SU-DHL-6 (cell line): ENCODE results near the gene EPHB6.

ENCODE experiments used
- H2AFZ ChIP-seq: fragments of 200-600 bp; sonication (generic); 2 replicates; pipeline ENCODE4 v1.6.1; 2014; ENCODE audit warnings: low read depth, mild to moderate bottlenecking, moderate library complexity, mixed read lengths, antibody characterized with exemption, low read length; ENCODE audit not compliant: severe bottlenecking
- H3F3A ChIP-seq: fragments of 200-600 bp; shearing (Covaris generic); 2 replicates; pipeline ENCODE4 v1.6.0; 2016; ENCODE audit warnings: antibody characterized with exemption, mild to moderate bottlenecking; ENCODE audit not compliant: insufficient read depth
- H3K27ac ChIP-seq: fragments of 200-600 bp; sonication (generic); 2 replicates; pipeline ENCODE4 v1.5.1; 2016; ENCODE audit warnings: low read depth, mild to moderate bottlenecking, low read length, moderate library complexity, mixed read lengths
- H3K27me3 ChIP-seq: fragments of 200-600 bp; sonication (generic), shearing (Covaris generic); 2 replicates; pipeline ENCODE4 v1.6.0; 2014; ENCODE audit warnings: mild to moderate bottlenecking, low read length
- H3K36me3 ChIP-seq: fragments of 200-600 bp; sonication (generic); 2 replicates; pipeline ENCODE4 v1.6.1; 2014; ENCODE audit warnings: mild to moderate bottlenecking, low read length, mixed read lengths
- H3K4me2 ChIP-seq: fragments of 300-600, 200-600 bp; shearing (Covaris generic), sonication (generic); 2 replicates; pipeline ENCODE4 v1.6.0; 2014; ENCODE audit warnings: low read length, low read depth, mild to moderate bottlenecking; ENCODE audit not compliant: poor library complexity, severe bottlenecking
- H3K4me3 ChIP-seq: fragments of 200-600 bp; sonication (generic); 2 replicates; pipeline ENCODE4 v1.5.1; 2014; ENCODE audit warnings: antibody characterized with exemption, low read length, mild to moderate bottlenecking, mixed read lengths; ENCODE audit not compliant: insufficient read depth, poor library complexity, severe bottlenecking
- H3K79me2 ChIP-seq: fragments of 200-600 bp; sonication (generic); 2 replicates; pipeline ENCODE4 v1.6.1; 2014; ENCODE audit warnings: mild to moderate bottlenecking, low read length, moderate library complexity; ENCODE audit not compliant: insufficient read depth
- H3K9ac ChIP-seq: fragments of 200-600 bp; sonication (generic); 2 replicates; pipeline ENCODE4 v1.7.0; 2014; ENCODE audit warnings: mild to moderate bottlenecking, low read length
- H3K9me2 ChIP-seq: fragments of 200-600 bp; sonication (generic); replicated peaks from 2 replicates; pipeline ENCODE4 v1.6.1; 2014; ENCODE audit warnings: low read length; ENCODE audit not compliant: insufficient read depth
- H3K9me3 ChIP-seq: fragments of 200-600 bp; sonication (generic); 2 replicates; pipeline ENCODE4 v1.6.1; 2014; ENCODE audit warnings: low read length, mixed read lengths; ENCODE audit not compliant: insufficient read depth
- H4K20me1 ChIP-seq: fragments of 200-600 bp; sonication (generic); 2 replicates; pipeline ENCODE4 v1.6.1; 2014; ENCODE audit warnings: low read depth, mild to moderate bottlenecking, antibody characterized with exemption, low read length, moderate library complexity, mixed read lengths
- CTCF ChIP-seq: fragments of 200-600 bp; sonication (generic); IDR thresholded peaks from one replicate; pipeline ENCODE4 v1.5.1; 2017; ENCODE audit warnings: antibody characterized with exemption, mild to moderate bottlenecking, low read length, moderate library complexity; ENCODE audit not compliant: insufficient read depth, poor library complexity, severe bottlenecking
- EZH2phosphoT487 ChIP-seq: fragments of 200-600 bp; sonication (generic), shearing (Covaris generic); conservative IDR thresholded peaks from 2 replicates; pipeline ENCODE4 v1.6.1; 2018; ENCODE audit warnings: mild to moderate bottlenecking, antibody characterized with exemption, low read length, moderate library complexity, mixed read lengths

Gene EPHB6

GRCh38 chr7:142855114-142855743 lies 353 bp downstream of the EPHB6 start:
- H3K36me3 ChIP-seq, result no peaks in the 10 kb centered on the region
- H3K27me3 ChIP-seq, result no peaks in the 10 kb centered on the region
- no peaks in the 10 kb centered on the region for H3K79me2 ChIP-seq
- H3K9me3 ChIP-seq, result no peaks in the 10 kb centered on the region
- H4K20me1 ChIP-seq, result no peaks in the 10 kb centered on the region
- H2AFZ ChIP-seq, result peak overlapping the region; percentile 62
- H3K27ac ChIP-seq, result no peak overlapping the region
- peak overlapping the region; percentile 84 for H3K4me2 ChIP-seq
- H3K4me3 ChIP-seq, result peak overlapping the region; percentile 66
- no peaks in the 10 kb centered on the region for H3F3A ChIP-seq
- TF ChIP-seq CTCF (no peak), EZH2phosphoT487 (no peak)
- H3K9me2 ChIP-seq, result no peaks in the 10 kb centered on the region
- H3K9ac ChIP-seq, result peak overlapping the region; percentile 65

- no peak overlapping the region for H3K4me3 ChIP-seq
- no peaks in the 10 kb centered on the region for H3K79me2 ChIP-seq
- no peaks in the 10 kb centered on the region for H4K20me1 ChIP-seq
- H3K4me2 ChIP-seq, result no peak overlapping the region
- no peaks in the 10 kb centered on the region for H3F3A ChIP-seq
- H3K27me3 ChIP-seq, result no peaks in the 10 kb centered on the region
- no peak for TF ChIP-seq CTCF
- H3K27ac ChIP-seq, result no peak overlapping the region
- no peaks in the 10 kb centered on the region for H3K9me2 ChIP-seq
- no peaks in the 10 kb centered on the region for H3K36me3 ChIP-seq
- H2AFZ ChIP-seq, result no peak overlapping the region
- no peak overlapping the region for H3K9ac ChIP-seq
- no peaks in the 10 kb centered on the region for H3K9me3 ChIP-seq
Observed at GRCh38 chr7:142855756-142856564, 1.1 kb downstream of the EPHB6 start.

DNA sequence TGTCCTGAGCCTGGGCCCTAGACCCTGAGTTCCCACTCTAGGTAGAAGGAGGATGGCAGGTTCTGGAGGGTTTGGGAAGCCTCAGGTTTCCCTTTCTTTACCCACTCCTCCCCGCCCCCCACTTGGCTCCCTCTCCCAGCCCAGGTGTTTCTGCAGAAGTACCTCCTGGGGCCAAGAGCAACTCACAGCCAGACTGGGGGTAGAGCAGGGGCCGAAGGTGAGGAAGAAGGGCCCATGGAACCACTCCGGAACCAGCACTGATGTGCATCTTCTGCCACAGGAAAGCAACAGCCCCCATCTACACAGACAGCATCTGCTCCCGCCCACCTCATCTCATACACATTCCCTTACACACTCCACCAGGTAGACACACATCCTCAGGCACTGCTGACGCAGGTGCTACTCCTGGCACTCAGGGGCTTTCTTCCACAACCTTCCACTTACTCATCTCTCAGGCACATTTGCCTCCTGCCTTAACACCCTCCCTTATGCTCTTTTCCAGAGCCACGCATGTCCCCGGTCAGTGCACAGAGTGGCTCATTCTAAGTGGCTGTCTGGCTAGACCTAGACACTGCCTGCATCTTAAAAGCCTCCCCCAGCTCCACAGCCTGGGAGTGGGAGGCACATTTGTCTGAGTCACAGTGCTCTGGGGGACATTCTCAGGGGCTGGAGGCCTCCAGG lies 1.8 kb downstream of the EPHB6 start:
- Histone ChIP-seq H3K27ac (no peak overlapping the region), H2AFZ (no peak overlapping the region), H3K4me3 (no peak overlapping the region), H3K79me2 (no peaks in the 10 kb centered on the region), H3K27me3 (no peaks in the 10 kb centered on the region), H3K9me3 (no peaks in the 10 kb centered on the region), H3K9ac (no peak overlapping the region), H3K4me2 (no peak overlapping the region), H3F3A (no peaks in the 10 kb centered on the region), H4K20me1 (no peaks in the 10 kb centered on the region), H3K36me3 (no peaks in the 10 kb centered on the region), H3K9me2 (no peaks in the 10 kb centered on the region)
- TF ChIP-seq CTCF, result no peak
- TF ChIP-seq EZH2phosphoT487, result no peak
